ENCODE results near the gene MLF1. TPM values are rescaled to one million over a fixed set of nuclear protein-coding genes. Genes with fewer than 3 reads are reported as not detected.

MLF1 gene, protein sequence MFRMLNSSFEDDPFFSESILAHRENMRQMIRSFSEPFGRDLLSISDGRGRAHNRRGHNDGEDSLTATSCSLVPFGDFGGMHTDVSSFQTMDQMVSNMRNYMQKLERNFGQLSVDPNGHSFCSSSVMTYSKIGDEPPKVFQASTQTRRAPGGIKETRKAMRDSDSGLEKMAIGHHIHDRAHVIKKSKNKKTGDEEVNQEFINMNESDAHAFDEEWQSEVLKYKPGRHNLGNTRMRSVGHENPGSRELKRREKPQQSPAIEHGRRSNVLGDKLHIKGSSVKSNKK
- total RNA-seq (2014; rRNA removed; shearing (Covaris generic)) (13.4 and 17.3 TPM in 2 replicates), polyA plus RNA-seq (2016; fragmentation: Nextera tagmentation; extraction: Ambion mirVana) (13.6 and 15.6 TPM in 2 replicates)

DNA sequence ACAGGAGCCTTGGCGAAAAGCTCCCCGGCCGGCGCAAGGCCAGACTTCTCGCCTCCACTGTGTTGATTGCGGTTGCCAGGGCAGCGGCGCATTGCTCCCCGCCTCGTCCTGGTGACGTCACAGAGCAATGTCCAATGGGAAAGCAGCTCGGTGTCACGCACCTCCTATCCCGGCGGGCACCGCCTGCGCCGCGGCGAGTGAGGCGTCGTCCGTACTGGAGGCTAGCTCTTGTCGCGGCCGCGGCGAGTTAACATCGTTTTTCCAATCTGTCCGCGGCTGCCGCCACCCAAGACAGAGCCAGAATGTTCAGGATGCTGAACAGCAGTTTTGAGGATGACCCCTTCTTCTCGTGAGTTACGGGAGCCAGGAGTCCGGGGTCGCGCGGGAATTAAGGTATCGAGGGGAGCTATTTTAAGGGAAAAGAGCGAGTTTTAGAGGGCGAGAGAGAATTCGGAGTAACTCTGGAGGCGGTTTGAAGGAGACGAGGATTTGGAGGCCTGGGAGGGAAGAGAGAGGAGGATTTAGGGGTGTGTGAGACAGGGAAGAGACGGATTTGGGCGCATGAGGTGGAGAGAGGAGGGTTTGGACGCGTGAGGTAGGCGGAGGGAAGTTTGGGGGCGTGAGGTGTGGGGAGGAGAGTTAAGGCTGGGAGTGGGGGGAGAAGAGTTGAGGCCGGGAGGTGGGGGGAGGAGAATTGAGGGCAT is at the start of gene MLF1:
MLF1 (plus strand) TSS at position 196 of the 704 bp plus-strand sequence; CDS start at position 303, 107 bp downstream.
- no peaks in the 10 kb centered on the region for H3K9me3 ChIP-seq (ENCODE audit: low read depth)
- H3K4me3 ChIP-seq, result peak within 1 kb of the TSS; percentile 75
- H3F3A ChIP-seq (ENCODE audit: insufficient read depth), result no peaks in the 10 kb centered on the region
- in situ Hi-C loops (cut with MboI), result no loop called here
- H2AFZ ChIP-seq, result peak within 1 kb of the TSS; percentile 91
- no peaks in the 10 kb centered on the region for H3K4me1 ChIP-seq (ENCODE audit: insufficient read depth)
- WGBS, 2 experiments (ENCODE audit: low coverage in 1 of 2, low lambda C conversion rate in 2 of 2, missing lambda C conversion rate in 2 of 2), result 1 to 3% methylated on average over 48 to 51 of the region's 51 CpGs
- H3K9ac ChIP-seq, result peak within 1 kb of the TSS; percentile 90
- DNase-seq, result peak; percentile 99
- no peaks in the 10 kb centered on the region for H3K9me2 ChIP-seq (ENCODE audit: insufficient read depth)
- H3K27me3 ChIP-seq (replicated peaks; ENCODE audit: insufficient read depth), result no peaks in the 10 kb centered on the region
- H3K27ac ChIP-seq, result peak within 1 kb of the TSS; percentile 77
- H3K79me2 ChIP-seq (ENCODE audit: insufficient read depth), result no peaks in the 10 kb centered on the region
- peak within 1 kb of the TSS; percentile 89 for H3K4me2 ChIP-seq (ENCODE audit: unreplicated experiment)
- TF ChIP-seq EZH2phosphoT487 (IDR thresholded peaks at IDR 0.05; ENCODE audit: insufficient read depth, low read depth), result no peak
- no peak for TF ChIP-seq EZH2 (IDR thresholded peaks at IDR 0.05; ENCODE audit: insufficient read depth, poor library complexity, severe bottlenecking)
- H3K36me3 ChIP-seq (ENCODE audit: low read depth), result no peaks in the 10 kb centered on the region
- H4K20me1 ChIP-seq (ENCODE audit: insufficient read depth), result no peaks in the 10 kb centered on the region

- H3K79me2 ChIP-seq (ENCODE audit: insufficient read depth), result no peaks in the 10 kb centered on the region
- TF ChIP-seq EZH2phosphoT487 (IDR thresholded peaks at IDR 0.05; ENCODE audit: insufficient read depth, low read depth) (0 out of 2 replicates have a peak, but pooled peaks have one; percentile 40), EZH2 (IDR thresholded peaks at IDR 0.05; ENCODE audit: insufficient read depth, poor library complexity, severe bottlenecking) (no peak)
- H3K4me2 ChIP-seq (ENCODE audit: unreplicated experiment), result no peak overlapping the region
- peak; percentile 87 for DNase-seq
- in situ Hi-C loops (cut with MboI), result loop anchor here (10.0 kb wide), 1 partner anchor 898 kb away; no protein-coding TSS in a partner anchor
- H3K27me3 ChIP-seq (replicated peaks; ENCODE audit: insufficient read depth), result no peaks in the 10 kb centered on the region
- H3K9me3 ChIP-seq (ENCODE audit: low read depth), result no peaks in the 10 kb centered on the region
- H2AFZ ChIP-seq, result no peak overlapping the region
- H4K20me1 ChIP-seq (ENCODE audit: insufficient read depth), result no peaks in the 10 kb centered on the region
- H3F3A ChIP-seq (ENCODE audit: insufficient read depth), result no peaks in the 10 kb centered on the region; the same call in 1 of the 2 replicates
- no peak overlapping the region for H3K27ac ChIP-seq
- 90 to 98% methylated on average over 4 of the region's 4 CpGs for WGBS, 2 experiments (ENCODE audit: low coverage in 1 of 2, low lambda C conversion rate in 2 of 2, missing lambda C conversion rate in 2 of 2)
- H3K9ac ChIP-seq, result no peak overlapping the region
- H3K4me1 ChIP-seq (ENCODE audit: insufficient read depth), result peaks cover 23% of the 10 kb centered on the region
- no peaks in the 10 kb centered on the region for H3K36me3 ChIP-seq (ENCODE audit: low read depth)
- no peak overlapping the region for H3K4me3 ChIP-seq
- no peaks in the 10 kb centered on the region for H3K9me2 ChIP-seq (ENCODE audit: insufficient read depth)
These were observed 48.5 kb upstream of the MLF1 start for GRCh38 chr3:158522221-158523136.

DNA sequence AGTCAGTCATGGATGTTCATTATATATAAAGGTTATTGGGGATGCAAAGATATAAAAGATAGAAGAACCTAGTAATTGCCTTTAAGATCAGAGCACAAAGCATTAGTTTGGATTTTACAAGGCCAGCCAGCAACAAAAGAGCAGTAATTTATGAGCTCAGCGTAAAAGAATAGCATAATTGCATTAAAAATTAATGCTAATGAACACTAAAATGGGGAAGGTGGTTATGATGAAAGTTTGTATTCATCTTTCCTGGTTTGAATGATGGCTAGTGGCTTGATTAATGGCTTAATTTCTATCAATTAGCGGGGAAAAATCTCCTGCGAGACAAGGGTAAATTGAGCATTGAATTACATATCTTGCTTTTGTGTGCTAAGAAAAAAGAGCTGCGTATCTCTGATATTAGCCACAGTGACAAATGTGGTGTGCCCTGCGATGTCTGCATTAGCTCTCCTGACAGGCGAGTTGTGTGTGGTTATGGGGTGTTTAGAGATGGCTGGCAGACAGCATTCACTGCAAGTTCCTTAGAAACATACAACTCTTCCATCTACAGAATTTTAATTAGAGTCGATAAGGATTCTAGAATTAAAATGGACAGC is 42.8 kb upstream of the MLF1 start:
- Histone ChIP-seq H3K4me2 (ENCODE audit: unreplicated experiment) (no peak overlapping the region), H3K27me3 (replicated peaks; ENCODE audit: insufficient read depth) (no peaks in the 10 kb centered on the region), H3K9me2 (ENCODE audit: insufficient read depth) (no peaks in the 10 kb centered on the region), H3K9ac (no peak overlapping the region), H3K9me3 (ENCODE audit: low read depth) (no peaks in the 10 kb centered on the region), H3K27ac (no peak overlapping the region), H4K20me1 (ENCODE audit: insufficient read depth) (no peaks in the 10 kb centered on the region), H2AFZ (no peak overlapping the region), H3K4me1 (ENCODE audit: insufficient read depth) (peaks cover 1% of the 10 kb centered on the region), H3K4me3 (no peak overlapping the region), H3K36me3 (ENCODE audit: low read depth) (no peaks in the 10 kb centered on the region), H3K79me2 (ENCODE audit: insufficient read depth) (no peaks in the 10 kb centered on the region), H3F3A (ENCODE audit: insufficient read depth) (no peaks in the 10 kb centered on the region)
- TF ChIP-seq EZH2 (IDR thresholded peaks at IDR 0.05; ENCODE audit: insufficient read depth, poor library complexity, severe bottlenecking), result no peak
- no peak for TF ChIP-seq EZH2phosphoT487 (IDR thresholded peaks at IDR 0.05; ENCODE audit: insufficient read depth, low read depth)
- no peak for DNase-seq
- WGBS, 2 experiments (ENCODE audit: low coverage in 1 of 2, low lambda C conversion rate in 2 of 2, missing lambda C conversion rate in 2 of 2), result 89 to 92% methylated on average over 7 of the region's 7 CpGs
- in situ Hi-C loops (cut with MboI), result loop anchor here (10.0 to 25.0 kb wide), 2 partner anchors 259 to 903 kb away; no protein-coding TSS in a partner anchor

All from GM23248 (cell line).